ENCODE data around the gene POLR1A. TPM values are rescaled to one million over a fixed set of nuclear protein-coding genes. Genes with fewer than 3 reads are reported as not detected.

POLR1A gene
- total and polyA plus RNA-seq, 2 of the 8 experiments (the other 6 are each of a cell fraction or from before 2014, with no cell fraction given): 8.9 to 58.1 TPM

DNA sequence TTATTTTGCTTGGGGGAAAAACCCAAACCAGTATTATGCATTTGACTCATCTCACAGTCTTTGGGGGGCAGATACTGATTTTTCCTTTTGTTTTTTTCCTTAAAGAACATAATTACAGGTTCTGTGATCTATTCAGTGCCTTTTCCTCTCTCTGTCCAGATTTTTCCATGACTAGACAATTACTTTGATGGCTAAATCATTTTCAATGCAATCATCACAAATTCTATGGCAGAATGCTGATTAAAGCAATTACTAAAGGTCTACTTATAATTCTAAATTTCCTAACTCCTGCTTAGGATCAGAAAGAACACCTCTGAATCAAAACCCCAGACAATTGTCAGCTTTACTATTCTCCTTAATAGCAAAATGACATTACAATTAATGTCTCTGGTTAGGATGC lies 38.8 kb downstream of the POLR1A start (continued):
- TF ChIP-seq, protein P1, sequence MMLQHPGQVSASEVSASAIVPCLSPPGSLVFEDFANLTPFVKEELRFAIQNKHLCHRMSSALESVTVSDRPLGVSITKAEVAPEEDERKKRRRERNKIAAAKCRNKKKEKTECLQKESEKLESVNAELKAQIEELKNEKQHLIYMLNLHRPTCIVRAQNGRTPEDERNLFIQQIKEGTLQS (IDR thresholded peaks at IDR 0.05; ENCODE audit: insufficient read depth, low read depth, low read length): no peak
- TF ChIP-seq POLR2AphosphoS5 (IDR thresholded peaks at IDR 0.05; ENCODE audit: low read depth, low read length) (no peak), JUN (IDR thresholded peaks at IDR 0.05; ENCODE audit: low read depth, low read length) (no peak)

All from H1 (cell line).